Astrocyte (in vitro differentiated cells and primary cell): Measurements from ENCODE around the gene ARHGAP19.

Source experiments
- CTCF ChIP-seq: IDR thresholded peaks from 2 replicates; pipeline ENCODE4 v1.5.1; 2011; ENCODE audit warnings: low read depth, mild to moderate bottlenecking, inconsistent platforms, low read length, moderate library complexity; ENCODE audit not compliant: insufficient read depth
- EZH2 ChIP-seq: IDR thresholded peaks from 2 replicates; pipeline ENCODE4 v1.6.1; 2012; ENCODE audit warnings: mild to moderate bottlenecking, low read length, inconsistent platforms; ENCODE audit not compliant: insufficient read depth

DNA sequence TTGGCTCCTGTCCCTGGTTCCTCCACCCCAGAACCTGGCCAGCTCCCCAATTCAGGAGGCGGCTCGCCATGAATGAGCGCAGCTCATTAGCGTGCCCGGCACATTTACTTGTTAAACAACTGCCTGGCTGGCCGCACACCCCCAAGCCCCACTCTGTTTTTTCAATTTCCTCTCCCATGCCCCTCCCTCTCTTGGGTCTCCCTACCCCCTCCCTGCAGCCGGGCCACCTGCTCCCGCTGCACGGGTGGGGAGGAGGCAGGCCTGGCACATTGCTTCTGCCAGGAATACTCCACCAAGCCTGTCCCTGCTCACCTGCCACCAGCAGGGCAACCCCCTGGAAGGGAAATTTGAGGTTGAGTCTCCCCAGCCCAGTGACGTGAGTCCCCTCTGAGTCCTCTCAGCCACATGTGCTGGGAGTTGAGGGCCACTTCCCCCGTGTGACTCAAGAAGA is 104.2 kb downstream of the ARHGAP19 start:
- TF ChIP-seq CTCF (no peak), EZH2 (no peak)
